GM12878 (cell line): ENCODE data around the gene RASD1. TPM values are rescaled to one million over a fixed set of nuclear protein-coding genes. Genes with fewer than 3 reads are reported as not detected.

ENCODE experiments used
- ATAC-seq: fragments of 200-7000 bp; cut with Tn5 transposase; 3 replicates; pipeline ENCODE4 v1.9.1; 2020; ENCODE audit warnings: mild to moderate bottlenecking, moderate library complexity
- BruUV-seq: library from RNA; stranded (reverse); fragments of 400-500 nt; replicated peaks from 2 replicates; lab custom pipeline; 2021; lab: Mats Ljungman, UMichigan
- CTCF ChIA-PET: fragments of 300-600 bp; sonication (Branson Sonifier 250); formaldehyde crosslinking; extraction: SDS; loops from one replicate; lab custom pipeline; 2021; ENCODE audit warnings: inconsistent platforms; lab: Yijun Ruan, JAX
- POLR2A ChIA-PET: fragments of 350-600 bp; formaldehyde crosslinking; extraction: SDS; loops from one replicate; lab custom pipeline; 2021; ENCODE audit warnings: inconsistent platforms; lab: Charles Lee
- RAD21 ChIA-PET: fragments of 300-600 bp; sonication (Branson Sonifier 250); formaldehyde crosslinking; loops from one replicate; lab custom pipeline; 2023; ENCODE audit warnings: antibody characterized with exemption; ENCODE audit not compliant: unreplicated experiment; lab: Charles Lee
- SMC1A ChIA-PET: fragments of 300-600 bp; sonication (Branson Sonifier 250); formaldehyde crosslinking; loops from one replicate; lab custom pipeline; 2023; ENCODE audit not compliant: unreplicated experiment, uncharacterized antibody; lab: Charles Lee
- DNase-seq: peaks from one replicate; pipeline ENCODE4 v3.0.0-alpha.2; 2011; ENCODE audit warnings: low read depth, low spot score
- FAIRE-seq: peaks from 3 replicates; lab custom pipeline; 2011; peaks lifted over from hg19 to GRCh38; lab: Jason Lieb, UNC
- H2AFZ ChIP-seq: 2 replicates; pipeline ENCODE4 v1.6.0; 2011; ENCODE audit warnings: low read depth, low read length, control low read depth; ENCODE audit not compliant: control insufficient read depth
- H3K27ac ChIP-seq: 2 replicates; pipeline ENCODE4 v1.5.1; 2011; ENCODE audit warnings: control low read depth; ENCODE audit not compliant: control insufficient read depth, insufficient read depth
- H3K27me3 ChIP-seq, 2 experiments: replicated peaks in 1 of 2; 2 replicates each; pipeline versions ENCODE4 v1.6.0 to v1.6.1; 2011; ENCODE audit warnings: low read length in 1 of 2; ENCODE audit not compliant: control insufficient read depth in 2 of 2, insufficient read depth in 2 of 2
- H3K36me3 ChIP-seq, 2 experiments: 2 replicates each; pipeline ENCODE4 v1.5.1; 2011; ENCODE audit warnings: low read length in 1 of 2; ENCODE audit not compliant: control insufficient read depth in 2 of 2, insufficient read depth in 2 of 2
- H3K4me1 ChIP-seq: 2 replicates; pipeline ENCODE4 v1.6.1; 2011; ENCODE audit warnings: mild to moderate bottlenecking, low read length, moderate library complexity, mixed read lengths; ENCODE audit not compliant: control insufficient read depth, insufficient read depth
- H3K4me2 ChIP-seq: 2 replicates; pipeline ENCODE4 v1.6.0; 2011; ENCODE audit warnings: control low read depth; ENCODE audit not compliant: control insufficient read depth, insufficient read depth
- H3K4me3 ChIP-seq: fragments of 200-600 bp; sonication (generic); 2 replicates; pipeline ENCODE4 v1.5.1; 2016
- H3K79me2 ChIP-seq: 2 replicates; pipeline ENCODE4 v1.6.0; 2011; ENCODE audit warnings: low read length; ENCODE audit not compliant: control insufficient read depth, insufficient read depth
- H3K9ac ChIP-seq: 2 replicates; pipeline ENCODE4 v1.8.0; 2011; ENCODE audit warnings: low read length, control low read depth, mixed read lengths; ENCODE audit not compliant: control insufficient read depth, insufficient read depth
- H3K9me3 ChIP-seq: replicated peaks from 3 replicates; pipeline ENCODE4 v1.5.1; 2011; ENCODE audit warnings: mild to moderate bottlenecking, low read length; ENCODE audit not compliant: control insufficient read depth, insufficient read depth
- H4K20me1 ChIP-seq: 2 replicates; pipeline ENCODE4 v1.6.0; 2011; ENCODE audit not compliant: control insufficient read depth, insufficient read depth
- ATF7 ChIP-seq: fragments of 450-650 bp; IDR thresholded peaks from 2 replicates; pipeline ENCODE4 v1.6.1; 2016; ENCODE audit warnings: low read depth, mild to moderate bottlenecking
- DPF2 ChIP-seq: fragments of 450-650 bp; IDR thresholded peaks from 2 replicates; pipeline ENCODE4 v1.6.1; 2017; ENCODE audit warnings: mild to moderate bottlenecking
- E4F1 ChIP-seq: fragments of 450-650 bp; IDR thresholded peaks from 2 replicates; pipeline ENCODE4 v1.6.1; 2018; ENCODE audit warnings: borderline replicate concordance, mild to moderate bottlenecking; ENCODE audit not compliant: partially characterized antibody
- IKZF1 ChIP-seq: fragments of 450-650 bp; conservative IDR thresholded peaks from 2 replicates; pipeline ENCODE4 v1.6.1; 2017; ENCODE audit warnings: antibody characterized with exemption, mild to moderate bottlenecking
- IKZF2 ChIP-seq, 2 experiments: fragments of 450-650 bp; IDR thresholded peaks; 2 replicates each; pipeline ENCODE4 v1.6.1; 2017; ENCODE audit warnings: mild to moderate bottlenecking in 2 of 2, moderate library complexity in 2 of 2
- KAT2A ChIP-seq: conservative IDR thresholded peaks from 2 replicates; pipeline ENCODE4 v1.6.1; 2011; ENCODE audit warnings: low read depth, low read length; ENCODE audit not compliant: control insufficient read depth
- MTA3 ChIP-seq: IDR thresholded peaks from 2 replicates; pipeline ENCODE4 v1.6.1; 2012; ENCODE audit warnings: low read length, inconsistent platforms, borderline replicate concordance
- NR2F1 ChIP-seq: fragments of 450-650 bp; conservative IDR thresholded peaks from 2 replicates; pipeline ENCODE4 v1.6.1; 2017; ENCODE audit warnings: mild to moderate bottlenecking
- RAD51 ChIP-seq: fragments of 450-650 bp; IDR thresholded peaks from 2 replicates; pipeline ENCODE4 v1.6.1; 2016; ENCODE audit warnings: moderate library complexity, mild to moderate bottlenecking, inconsistent platforms
- RELB ChIP-seq: fragments of 450-650 bp; IDR thresholded peaks from 2 replicates; pipeline ENCODE4 v1.6.1; 2017; ENCODE audit warnings: low read depth, mild to moderate bottlenecking, moderate library complexity
- SMC3 ChIP-seq: IDR thresholded peaks from 2 replicates; pipeline ENCODE4 v1.6.1; 2011; ENCODE audit warnings: low read length, improper control_type of control experiment, borderline replicate concordance
- STAT1 ChIP-seq: fragments of 450-650 bp; conservative IDR thresholded peaks from 2 replicates; pipeline ENCODE4 v1.6.1; 2014; ENCODE audit warnings: antibody characterized with exemption, mild to moderate bottlenecking
- SUPT20H ChIP-seq: IDR thresholded peaks from 2 replicates; pipeline ENCODE4 v1.6.1; 2011; ENCODE audit warnings: low read depth, mild to moderate bottlenecking, low read length, moderate library complexity, borderline replicate concordance; ENCODE audit not compliant: control insufficient read depth
- ZNF24 ChIP-seq: fragments of 450-650 bp; IDR thresholded peaks from 2 replicates; pipeline ENCODE4 v1.6.1; 2017; ENCODE audit warnings: antibody characterized with exemption, mild to moderate bottlenecking
- ZNF622 ChIP-seq: fragments of 450-650 bp; IDR thresholded peaks from 2 replicates; pipeline ENCODE4 v1.6.1; 2017; ENCODE audit warnings: mild to moderate bottlenecking, inconsistent platforms
- WGBS: methylation state at CpG from one replicate; pipeline ENCODE4 v1.1.6; 2016; ENCODE audit warnings: low lambda C conversion rate; ENCODE audit not compliant: insufficient replicate concordance, insufficient coverage; ENCODE audit errors: missing lambda C conversion rate; 5-methylcytosine and 5-hydroxymethylcytosine counted together
- in situ Hi-C: fragments of 300-500 bp; cut with MboI; formaldehyde crosslinking; loops from 9 replicates; pipeline ENCODE4 v1.14.3; 2018; ENCODE audit warnings: mixed read lengths
- intact Hi-C: fragments of 100-400 bp; cut with micrococcal nuclease; formaldehyde crosslinking; loops from one replicate; pipeline ENCODE4 v1.14.2; 2022; ENCODE audit not compliant: unreplicated experiment
- polyA plus RNA-seq, 11 experiments: library from polyadenylated mRNA; depleted of rRNA in 4 of 11; unstranded in 6 of 11; stranded (reverse) in 5 of 11; fragments of >200 nt; fragmentation: Nextera tagmentation in 4 of 11; fragmentation: Illumina TruSeq in 1 of 11; extraction: Ambion mirVana in 4 of 11; extraction: Trizol in 1 of 11; gene quantifications; 1 replicate in 1 of 11; 2 replicates in 10 of 11; pipeline versions ENCODE4 v1.2.1 to v1.2.3, GENCODE V29; 2011 to 2016; ENCODE audit warnings: inconsistent platforms in 2 of 11, missing spikeins in 2 of 11, low read depth in 1 of 11
- total RNA-seq, 4 experiments: library from RNA; depleted of rRNA in 3 of 4; stranded (reverse); fragments of >200 nt in 3 of 4; fragmentation: Illumina TruSeq in 1 of 4; extraction: Trizol in 1 of 4; gene quantifications; 2 replicates each; pipeline versions ENCODE4 v1.2.1 to v1.2.3, GENCODE V29; 2013 to 2021

Gene RASD1
- total and polyA plus RNA-seq, 10 of the 15 experiments (the other 5 are each of a cell fraction or from before 2014, with no cell fraction given) = 0.14 to 0.33 TPM; not detected in 8

GRCh38 chr17:17520599-17521232 is 24.5 kb upstream of the RASD1 start:
- ATAC-seq = no peak
- Histone ChIP-seq H3K79me2 (no peaks in the 10 kb centered on the region), H3K9ac (no peak overlapping the region), H3K4me3 (no peak overlapping the region), H3K9me3 (no peaks in the 10 kb centered on the region), H3K4me1 (no peaks in the 10 kb centered on the region), H3K27me3 (no peaks in the 10 kb centered on the region), H3K4me2 (no peak overlapping the region), H3K27ac (no peak overlapping the region), H3K36me3 (no peaks in the 10 kb centered on the region), H2AFZ (no peak overlapping the region), H4K20me1 (no peaks in the 10 kb centered on the region)
- ChIA-PET SMC1A (no interaction called here), POLR2A (no interaction called here), RAD21 (no interaction called here), CTCF (no interaction called here)
- no peak for TF ChIP-seq STAT1
- no peak for TF ChIP-seq SUPT20H
- no peak for TF ChIP-seq IKZF2 (IDR thresholded peaks at IDR 0.05)
- TF ChIP-seq NR2F1 = no peak
- TF ChIP-seq MTA3 = no peak
- no peak for TF ChIP-seq ZNF622
- TF ChIP-seq SMC3 = no peak
- TF ChIP-seq RAD51 = no peak
- in situ Hi-C loops (no loop called here), intact Hi-C loops (no loop called here)
- no peak for DNase-seq
- no peak for FAIRE-seq
- WGBS = 66% methylated on average over 22 of the region's 22 CpGs
- no TSS peak for BruUV-seq

GRCh38 chr17:17519886-17520285 is 23.7 kb upstream of the RASD1 start:
- no peak overlapping the region for H2AFZ ChIP-seq
- ChIA-PET CTCF (no interaction called here), SMC1A (no interaction called here), RAD21 (interaction anchor here (0.6 kb wide), 1 partner anchor 160 kb away, joined by 5 read pairs; no protein-coding TSS in a partner anchor), POLR2A (no interaction called here)
- no peaks in the 10 kb centered on the region for H3K27me3 ChIP-seq
- no peaks in the 10 kb centered on the region for H3K79me2 ChIP-seq
- no peak overlapping the region for H3K27ac ChIP-seq
- no peak for DNase-seq
- H3K9ac ChIP-seq = no peak overlapping the region
- H4K20me1 ChIP-seq = no peaks in the 10 kb centered on the region
- intact Hi-C loops = no loop called here
- in situ Hi-C loops = no loop called here
- 74% methylated on average over 10 of the region's 10 CpGs for WGBS
- no peaks in the 10 kb centered on the region for H3K9me3 ChIP-seq
- H3K4me3 ChIP-seq = no peak overlapping the region
- H3K4me2 ChIP-seq = no peak overlapping the region
- BruUV-seq = no TSS peak
- FAIRE-seq = no peak
- no peak for ATAC-seq
- no peaks in the 10 kb centered on the region for H3K4me1 ChIP-seq
- no peaks in the 10 kb centered on the region for H3K36me3 ChIP-seq
- TF ChIP-seq IKZF1 (no peak), E4F1 (no peak), ZNF622 (no peak), ATF7 (no peak), RELB (no peak), ZNF24 (no peak), KAT2A (no peak), DPF2 (no peak)
